Progenitor cell of endocrine pancreas (in vitro differentiated cells): ENCODE measurements around the gene DENND1A. TPM values are rescaled to one million over a fixed set of nuclear protein-coding genes. Genes with fewer than 3 reads are reported as not detected.

ENCODE experiments used
- DNase-seq: peaks from one replicate; pipeline ENCODE4 v3.0.0; 2021; ENCODE audit warnings: low spot score; ENCODE audit not compliant: unreplicated experiment
- H3K27ac Mint-ChIP-seq: 2 replicates; pipeline ENCODE4 v1.8.0; 2021; ENCODE audit warnings: mild to moderate bottlenecking, moderate library complexity, mixed read lengths
- H3K27me3 Mint-ChIP-seq: 2 replicates; pipeline ENCODE4 v1.8.0; 2021; ENCODE audit warnings: mixed read lengths
- H3K36me3 Mint-ChIP-seq: 2 replicates; pipeline ENCODE4 v1.8.0; 2022; ENCODE audit warnings: mixed read lengths; ENCODE audit not compliant: insufficient read depth
- H3K4me1 Mint-ChIP-seq: 2 replicates; pipeline ENCODE4 v1.8.0; 2021; ENCODE audit warnings: low read depth, mixed read lengths
- H3K4me3 Mint-ChIP-seq: 2 replicates; pipeline ENCODE4 v1.8.0; 2021; ENCODE audit warnings: low read depth, mild to moderate bottlenecking, moderate library complexity, mixed read lengths
- H3K9me3 Mint-ChIP-seq: 2 replicates; pipeline ENCODE4 v1.8.0; 2021; ENCODE audit warnings: low read depth, mixed read lengths
- total RNA-seq: library from RNA; stranded (reverse); gene quantifications from 2 replicates; pipeline ENCODE4 v1.2.1, GENCODE V29; 2021
- TF ChIP-seq, protein P1 (sequence below): fragments of 200-600 bp; sonication (generic); IDR thresholded peaks from one replicate; pipeline ENCODE4 v1.5.0; 2021; ENCODE audit warnings: antibody characterized with exemption, mild to moderate bottlenecking; ENCODE audit not compliant: unreplicated experiment

DENND1A gene
- total RNA-seq, 1 donor from 2014 or later, result 20.1 TPM

DNA sequence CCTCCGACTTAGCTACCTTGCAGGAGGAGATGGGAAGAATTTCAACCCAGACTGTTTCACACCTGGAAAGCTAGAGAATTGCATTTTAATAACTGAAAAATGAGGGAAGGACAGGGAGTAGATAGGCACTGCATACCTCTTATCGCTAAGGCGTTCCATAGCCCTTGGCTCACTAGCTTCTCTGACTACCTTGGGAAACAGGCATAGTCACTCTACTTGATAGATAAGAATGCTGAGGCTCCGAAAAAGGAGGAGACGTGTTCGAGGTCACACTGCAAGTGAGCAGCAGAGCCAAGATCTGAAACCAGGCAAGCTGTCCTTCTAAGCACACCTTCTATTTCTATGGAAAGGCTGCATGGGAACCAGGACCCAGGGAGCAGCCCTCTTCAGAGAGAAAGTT is 405.1 kb downstream of the DENND1A start:
- no peak for DNase-seq
- Mint-ChIP-seq H3K9me3 (peaks cover 2% of the 10 kb centered on the region), H3K27ac (no peak overlapping the region), H3K4me1 (peaks cover 2% of the 10 kb centered on the region), H3K4me3 (no peak overlapping the region), H3K36me3 (peaks cover 1% of the 10 kb centered on the region), H3K27me3 (no peaks in the 10 kb centered on the region)
- TF ChIP-seq, protein P1, sequence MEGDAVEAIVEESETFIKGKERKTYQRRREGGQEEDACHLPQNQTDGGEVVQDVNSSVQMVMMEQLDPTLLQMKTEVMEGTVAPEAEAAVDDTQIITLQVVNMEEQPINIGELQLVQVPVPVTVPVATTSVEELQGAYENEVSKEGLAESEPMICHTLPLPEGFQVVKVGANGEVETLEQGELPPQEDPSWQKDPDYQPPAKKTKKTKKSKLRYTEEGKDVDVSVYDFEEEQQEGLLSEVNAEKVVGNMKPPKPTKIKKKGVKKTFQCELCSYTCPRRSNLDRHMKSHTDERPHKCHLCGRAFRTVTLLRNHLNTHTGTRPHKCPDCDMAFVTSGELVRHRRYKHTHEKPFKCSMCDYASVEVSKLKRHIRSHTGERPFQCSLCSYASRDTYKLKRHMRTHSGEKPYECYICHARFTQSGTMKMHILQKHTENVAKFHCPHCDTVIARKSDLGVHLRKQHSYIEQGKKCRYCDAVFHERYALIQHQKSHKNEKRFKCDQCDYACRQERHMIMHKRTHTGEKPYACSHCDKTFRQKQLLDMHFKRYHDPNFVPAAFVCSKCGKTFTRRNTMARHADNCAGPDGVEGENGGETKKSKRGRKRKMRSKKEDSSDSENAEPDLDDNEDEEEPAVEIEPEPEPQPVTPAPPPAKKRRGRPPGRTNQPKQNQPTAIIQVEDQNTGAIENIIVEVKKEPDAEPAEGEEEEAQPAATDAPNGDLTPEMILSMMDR, result no peak

DNA sequence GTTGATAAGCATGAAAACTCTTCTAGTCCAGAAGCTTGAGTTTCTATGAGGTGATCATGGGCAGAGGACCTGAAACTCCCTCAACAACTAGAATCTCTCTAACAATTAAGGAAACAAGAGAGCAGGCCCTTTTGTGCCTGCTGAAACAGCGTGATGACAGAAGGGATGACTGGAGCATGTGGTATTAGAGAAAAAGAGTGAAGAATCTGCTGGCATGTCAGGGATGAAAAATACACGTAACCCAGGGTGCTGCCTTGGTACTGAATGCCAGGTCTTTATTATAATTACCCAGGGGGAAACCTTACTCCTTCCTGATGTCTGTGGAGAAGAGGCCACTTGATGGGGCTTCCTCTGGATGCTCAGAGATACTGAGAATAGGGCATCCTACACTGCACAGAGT is 406.1 kb downstream of the DENND1A start:
- Mint-ChIP-seq H3K27me3 (no peaks in the 10 kb centered on the region), H3K9me3 (no peaks in the 10 kb centered on the region), H3K4me3 (no peak overlapping the region), H3K4me1 (peaks cover 2% of the 10 kb centered on the region), H3K36me3 (no peaks in the 10 kb centered on the region), H3K27ac (no peak overlapping the region)
- TF ChIP-seq, protein P1, result no peak
- no peak for DNase-seq

DNA sequence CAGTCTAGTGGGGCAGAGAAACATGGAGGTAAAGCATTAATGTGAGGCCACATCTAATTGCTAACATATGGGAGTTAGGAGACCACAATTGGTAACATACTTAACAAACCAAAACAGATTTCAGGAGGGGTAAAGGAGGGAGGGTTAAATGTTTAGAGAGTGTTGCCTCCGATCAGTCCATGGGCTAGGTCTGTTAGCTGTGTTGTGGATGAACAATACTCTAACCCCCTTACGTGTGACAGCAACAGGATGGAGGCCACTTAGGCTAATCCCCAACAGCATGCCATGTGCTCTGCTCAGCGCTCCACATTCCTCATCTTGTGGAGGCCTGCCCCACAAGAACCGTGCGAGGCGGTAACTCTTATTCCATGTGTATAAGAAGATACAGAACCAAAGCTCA is 406.9 kb downstream of the DENND1A start:
- Mint-ChIP-seq H3K27ac (no peak overlapping the region), H3K4me1 (no peaks in the 10 kb centered on the region), H3K27me3 (no peaks in the 10 kb centered on the region), H3K4me3 (no peak overlapping the region), H3K9me3 (no peaks in the 10 kb centered on the region), H3K36me3 (no peaks in the 10 kb centered on the region)
- DNase-seq, result no peak
- TF ChIP-seq, protein P1, result no peak

DNA sequence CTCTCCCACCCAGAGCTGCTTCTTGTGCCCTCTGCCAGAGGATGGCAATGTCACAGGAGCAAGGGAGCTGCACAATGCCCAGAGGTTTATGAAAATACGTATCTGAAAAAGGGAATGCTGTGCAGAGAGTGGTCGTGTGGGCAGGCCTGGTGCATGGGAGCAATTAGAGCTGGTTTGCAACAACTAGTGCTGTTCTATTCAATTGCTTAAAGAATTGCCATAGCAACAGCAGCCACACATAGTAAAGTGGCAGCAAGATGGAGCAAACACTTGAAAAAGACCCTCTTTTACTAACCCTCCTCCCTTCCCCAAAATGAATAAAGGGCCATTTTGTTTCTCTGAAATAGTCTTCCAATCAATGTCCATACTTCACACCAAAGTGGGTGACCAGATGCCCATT is 407.7 kb downstream of the DENND1A start:
- Mint-ChIP-seq H3K9me3 (no peaks in the 10 kb centered on the region), H3K36me3 (no peaks in the 10 kb centered on the region), H3K4me3 (no peak overlapping the region), H3K4me1 (peaks cover 1% of the 10 kb centered on the region), H3K27me3 (no peaks in the 10 kb centered on the region), H3K27ac (no peak overlapping the region)
- TF ChIP-seq, protein P1, result no peak
- no peak for DNase-seq

DNA sequence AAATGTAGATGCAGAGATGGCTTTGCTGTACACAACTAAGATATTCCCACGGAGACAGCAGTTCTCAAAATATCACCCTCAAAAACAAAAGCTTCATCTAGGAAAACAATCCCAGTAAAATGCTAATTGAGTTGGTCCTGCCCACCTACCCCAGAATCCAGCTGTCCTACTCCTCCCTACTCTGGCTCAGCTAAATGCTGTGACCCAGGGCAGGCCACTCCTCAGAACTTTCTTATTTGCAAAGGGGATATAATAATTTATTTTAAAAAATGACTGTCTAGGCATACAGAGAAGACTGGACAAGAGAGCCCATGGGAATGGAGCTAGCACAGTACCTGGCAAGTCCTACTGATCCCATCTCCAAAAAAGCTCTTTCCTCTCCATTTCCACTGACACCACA is 411.6 kb downstream of the DENND1A start:
- DNase-seq, result no peak
- Mint-ChIP-seq H3K9me3 (no peaks in the 10 kb centered on the region), H3K4me1 (peaks cover 1% of the 10 kb centered on the region), H3K36me3 (no peaks in the 10 kb centered on the region), H3K27me3 (no peaks in the 10 kb centered on the region), H3K27ac (no peak overlapping the region), H3K4me3 (no peak overlapping the region)
- TF ChIP-seq, protein P1, result no peak
